Measurements from ENCODE around the gene SMIM35. TPM values are rescaled to one million over a fixed set of nuclear protein-coding genes. Genes with fewer than 3 reads are reported as not detected.

SMIM35 gene
- total and polyA plus RNA-seq, 4 experiments from 2014 or later: 0.21 to 0.76 (median 0.50) TPM

DNA sequence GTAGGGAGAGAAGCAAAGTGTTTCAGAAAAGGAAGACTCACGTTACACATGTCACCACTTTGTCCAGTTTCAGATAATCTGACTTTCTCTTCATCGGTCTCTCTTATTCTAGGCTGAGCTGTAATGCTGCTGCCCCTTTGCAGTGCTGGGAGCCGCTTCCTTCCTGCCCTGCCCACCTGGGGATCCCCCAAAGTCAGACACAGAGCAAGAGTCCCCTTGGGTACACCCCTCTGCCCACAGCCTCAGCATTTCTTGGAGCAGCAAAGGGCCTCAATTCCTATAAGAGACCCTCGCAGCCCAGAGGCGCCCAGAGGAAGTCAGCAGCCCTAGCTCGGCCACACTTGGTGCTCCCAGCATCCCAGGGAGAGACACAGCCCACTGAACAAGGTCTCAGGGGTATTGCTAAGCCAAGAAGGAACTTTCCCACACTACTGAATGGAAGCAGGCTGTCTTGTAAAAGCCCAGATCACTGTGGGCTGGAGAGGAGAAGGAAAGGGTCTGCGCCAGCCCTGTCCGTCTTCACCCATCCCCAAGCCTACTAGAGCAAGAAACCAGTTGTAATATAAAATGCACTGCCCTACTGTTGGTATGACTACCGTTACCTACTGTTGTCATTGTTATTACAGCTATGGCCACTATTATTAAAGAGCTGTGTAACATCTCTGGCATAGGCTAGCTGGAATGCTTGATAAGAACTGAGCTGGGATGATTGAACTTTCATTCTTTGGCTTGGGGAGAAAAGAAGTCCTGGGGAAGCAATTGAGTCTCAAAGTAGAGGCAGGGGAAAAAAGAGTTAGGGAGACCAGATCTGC is 31.2 kb upstream of the SMIM35 start:
- no peak overlapping the region for H3K4me3 ChIP-seq (ENCODE audit: low read length in 2 of 2)
- no peak overlapping the region for H3K27ac ChIP-seq (ENCODE audit: low read depth, low read length)
- H3K27ac Mint-ChIP-seq: peak overlapping the region in 1 of 7 donors; percentile 79
- peaks cover 12 to 21% of the 10 kb centered on the region in 2 donors for H3K27me3 Mint-ChIP-seq
- H3K4me3 Mint-ChIP-seq: peak overlapping the region in 1 of 8 donors; percentile 7
- no peaks in the 10 kb centered on the region for H3K9me3 Mint-ChIP-seq
- POLR2A ChIA-PET (ENCODE audit: partially characterized antibody): no interaction called here
- CTCF ChIA-PET (ENCODE audit: partially characterized antibody): interaction anchor here (1.1 kb wide), 1 partner anchor 692 kb away, joined by 3 read pairs; no protein-coding TSS in a partner anchor
- no peaks in the 10 kb centered on the region for H3K9me3 ChIP-seq (ENCODE audit: control insufficient read depth in 1 of 2, low read length in 2 of 2)
- peak in 1 of 5 donors; percentile 8 for DNase-seq
- H3K36me3 ChIP-seq (ENCODE audit: insufficient read depth, low read length): no peaks in the 10 kb centered on the region
- intact Hi-C loops (cut with micrococcal nuclease): no loop called here
- no peaks in the 10 kb centered on the region for H3K36me3 Mint-ChIP-seq
- H3K4me1 Mint-ChIP-seq: peaks cover 4 to 17% (median 11%) of the 10 kb centered on the region in 4 donors
- H3K4me1 ChIP-seq (ENCODE audit: insufficient read depth, low read length): peaks cover 4% of the 10 kb centered on the region
- peaks cover 5% of the 10 kb centered on the region for H3K27me3 ChIP-seq (ENCODE audit: insufficient read depth, low read length)

DNA sequence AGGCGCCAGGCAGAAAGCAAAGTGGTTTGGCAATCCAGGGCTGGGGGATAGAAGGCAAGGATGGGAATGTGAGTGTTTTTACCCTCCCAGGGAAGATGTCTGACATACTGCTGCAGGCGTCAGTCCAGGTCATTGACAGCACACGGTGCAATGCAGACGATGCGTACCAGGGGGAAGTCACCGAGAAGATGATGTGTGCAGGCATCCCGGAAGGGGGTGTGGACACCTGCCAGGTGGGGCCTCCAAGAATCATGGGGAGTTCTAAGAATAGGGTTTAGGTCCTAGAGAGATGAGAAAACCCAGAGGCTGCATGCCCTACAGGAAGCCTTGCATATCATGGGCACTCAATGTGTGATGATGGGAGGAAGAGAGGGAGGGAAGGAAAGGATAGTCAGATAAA is 28.3 kb upstream of the SMIM35 start:
- H3K4me3 Mint-ChIP-seq: no peak overlapping the region
- H3K4me1 Mint-ChIP-seq: peaks cover 4 to 17% (median 11%) of the 10 kb centered on the region in 4 donors
- H3K27me3 ChIP-seq (ENCODE audit: insufficient read depth, low read length): peaks cover 5% of the 10 kb centered on the region
- no peaks in the 10 kb centered on the region for H3K36me3 Mint-ChIP-seq
- peak overlapping the region in 2 of 7 donors; percentile 22 to 80 for H3K27ac Mint-ChIP-seq
- no peak overlapping the region for H3K27ac ChIP-seq (ENCODE audit: low read depth, low read length)
- ChIA-PET POLR2A (ENCODE audit: partially characterized antibody) (no interaction called here), CTCF (ENCODE audit: partially characterized antibody) (no interaction called here)
- intact Hi-C loops (cut with micrococcal nuclease): no loop called here
- H3K27me3 Mint-ChIP-seq: peaks cover 12 to 19% of the 10 kb centered on the region in 2 donors
- peaks cover 4% of the 10 kb centered on the region for H3K4me1 ChIP-seq (ENCODE audit: insufficient read depth, low read length)
- H3K36me3 ChIP-seq (ENCODE audit: insufficient read depth, low read length): no peaks in the 10 kb centered on the region
- DNase-seq: no peak
- H3K9me3 Mint-ChIP-seq: no peaks in the 10 kb centered on the region
- H3K9me3 ChIP-seq (ENCODE audit: control insufficient read depth in 1 of 2, low read length in 2 of 2): no peaks in the 10 kb centered on the region
- H3K4me3 ChIP-seq (ENCODE audit: low read length in 2 of 2): no peak overlapping the region

DNA sequence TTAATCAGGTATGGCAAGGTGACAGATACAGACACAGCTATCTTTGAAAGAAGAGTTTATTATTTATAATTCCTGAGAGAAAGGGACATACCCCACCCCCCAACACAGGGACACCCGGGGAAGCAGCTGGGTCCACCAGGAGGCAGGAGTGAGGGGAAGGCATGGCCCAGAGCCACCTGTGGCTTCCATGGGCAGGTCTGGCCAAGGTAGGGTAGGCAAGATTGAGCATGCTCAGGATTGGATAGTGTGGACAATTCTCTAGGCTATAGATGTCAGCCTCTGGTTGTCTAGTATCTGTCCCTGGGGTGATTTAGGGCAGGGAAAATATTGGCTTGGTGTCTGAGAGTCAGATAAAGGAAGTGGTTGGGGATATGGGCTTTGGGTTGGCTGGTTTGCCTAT is 27.5 kb upstream of the SMIM35 start:
- Mint-ChIP-seq H3K27me3 (peaks cover 12 to 16% of the 10 kb centered on the region in 2 donors), H3K36me3 (no peaks in the 10 kb centered on the region), H3K9me3 (no peaks in the 10 kb centered on the region), H3K4me1 (peaks cover 4 to 17% (median 11%) of the 10 kb centered on the region in 4 donors), H3K4me3 (no peak overlapping the region), H3K27ac (peak overlapping the region in 1 of 7 donors; percentile 13)
- intact Hi-C loops (cut with micrococcal nuclease): no loop called here
- H3K27ac ChIP-seq (ENCODE audit: low read depth, low read length): no peak overlapping the region
- CTCF ChIA-PET (ENCODE audit: partially characterized antibody): interaction anchor here (1.0 kb wide), 1 partner anchor 17 kb away, joined by 3 read pairs; no protein-coding TSS in a partner anchor
- H3K27me3 ChIP-seq (ENCODE audit: insufficient read depth, low read length): peaks cover 5% of the 10 kb centered on the region
- no peak for DNase-seq
- H3K9me3 ChIP-seq (ENCODE audit: control insufficient read depth in 1 of 2, low read length in 2 of 2): no peaks in the 10 kb centered on the region
- POLR2A ChIA-PET (ENCODE audit: partially characterized antibody): no interaction called here
- peaks cover 4% of the 10 kb centered on the region for H3K4me1 ChIP-seq (ENCODE audit: insufficient read depth, low read length)
- no peaks in the 10 kb centered on the region for H3K36me3 ChIP-seq (ENCODE audit: insufficient read depth, low read length)
- no peak overlapping the region for H3K4me3 ChIP-seq (ENCODE audit: low read length in 2 of 2)

DNA sequence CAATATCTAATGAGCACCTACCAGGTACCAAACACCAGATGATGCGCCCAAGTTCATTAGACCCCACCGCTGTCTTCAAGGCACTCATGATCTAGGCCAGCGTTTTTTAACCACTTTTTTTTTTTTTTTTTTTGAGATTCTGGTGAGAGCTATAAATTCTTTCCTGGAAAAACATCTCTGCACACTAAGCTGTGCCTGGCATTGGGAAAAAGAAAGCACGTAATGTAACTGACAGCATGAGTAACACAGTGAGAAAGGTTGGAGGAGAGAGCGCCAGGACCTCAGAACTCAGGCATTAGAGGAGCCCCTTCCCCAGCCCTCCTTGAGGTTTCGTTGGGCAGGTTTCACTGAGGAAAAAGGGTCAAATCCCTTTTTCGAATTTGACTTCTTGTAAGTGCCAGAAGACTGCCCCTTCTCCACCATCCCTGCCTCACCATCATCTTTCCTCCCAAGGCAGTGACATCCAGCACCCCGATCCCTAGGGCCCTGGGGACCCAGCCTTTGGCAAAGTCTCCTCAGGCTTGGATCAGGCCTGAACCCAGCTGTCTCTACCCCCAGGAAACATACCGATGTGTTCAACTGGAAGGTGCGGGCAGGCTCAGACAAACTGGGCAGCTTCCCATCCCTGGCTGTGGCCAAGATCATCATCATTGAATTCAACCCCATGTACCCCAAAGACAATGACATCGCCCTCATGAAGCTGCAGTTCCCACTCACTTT is 26.1 kb upstream of the SMIM35 start:
- POLR2A ChIA-PET (ENCODE audit: partially characterized antibody): no interaction called here
- peaks cover 5% of the 10 kb centered on the region for H3K27me3 ChIP-seq (ENCODE audit: insufficient read depth, low read length)
- DNase-seq: no peak
- Mint-ChIP-seq H3K4me1 (peaks cover 4 to 17% (median 10%) of the 10 kb centered on the region in 4 donors), H3K4me3 (no peak overlapping the region), H3K27ac (peak overlapping the region in 1 of 7 donors; percentile 16), H3K27me3 (peaks cover 9 to 10% of the 10 kb centered on the region in 2 donors), H3K9me3 (no peaks in the 10 kb centered on the region), H3K36me3 (no peaks in the 10 kb centered on the region)
- intact Hi-C loops (cut with micrococcal nuclease): no loop called here
- CTCF ChIA-PET (ENCODE audit: partially characterized antibody): interaction anchor here (0.7 to 1.0 kb wide), 2 partner anchors 59 to 254 kb away, joined by 3 to 5 read pairs; no protein-coding TSS in a partner anchor
- H3K4me3 ChIP-seq (ENCODE audit: low read length in 2 of 2): no peak overlapping the region
- no peak overlapping the region for H3K27ac ChIP-seq (ENCODE audit: low read depth, low read length)
- no peaks in the 10 kb centered on the region for H3K36me3 ChIP-seq (ENCODE audit: insufficient read depth, low read length)
- peaks cover 4% of the 10 kb centered on the region for H3K4me1 ChIP-seq (ENCODE audit: insufficient read depth, low read length)
- H3K9me3 ChIP-seq (ENCODE audit: control insufficient read depth in 1 of 2, low read length in 2 of 2): no peaks in the 10 kb centered on the region

DNA sequence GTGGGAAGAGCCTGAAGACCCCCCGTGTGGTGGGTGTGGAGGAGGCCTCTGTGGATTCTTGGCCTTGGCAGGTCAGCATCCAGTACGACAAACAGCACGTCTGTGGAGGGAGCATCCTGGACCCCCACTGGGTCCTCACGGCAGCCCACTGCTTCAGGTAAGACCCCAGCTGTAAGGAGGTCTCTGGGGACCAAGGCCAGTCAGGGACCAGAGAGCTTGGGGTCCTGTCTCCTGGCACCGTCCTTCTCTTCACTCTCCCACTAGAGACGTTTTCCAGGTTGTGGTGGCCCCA is 24.9 kb upstream of the SMIM35 start:
- Mint-ChIP-seq H3K27ac (no peak overlapping the region), H3K4me3 (no peak overlapping the region), H3K4me1 (peaks cover 4 to 12% (median 8%) of the 10 kb centered on the region in 4 donors), H3K9me3 (no peaks in the 10 kb centered on the region), H3K36me3 (no peaks in the 10 kb centered on the region), H3K27me3 (peaks cover 8 to 9% of the 10 kb centered on the region in 2 donors)
- Histone ChIP-seq H3K27ac (ENCODE audit: low read depth, low read length) (no peak overlapping the region), H3K4me3 (ENCODE audit: low read length in 2 of 2) (no peak overlapping the region), H3K4me1 (ENCODE audit: insufficient read depth, low read length) (no peaks in the 10 kb centered on the region), H3K9me3 (ENCODE audit: control insufficient read depth in 1 of 2, low read length in 2 of 2) (no peaks in the 10 kb centered on the region), H3K27me3 (ENCODE audit: insufficient read depth, low read length) (peaks cover 5% of the 10 kb centered on the region), H3K36me3 (ENCODE audit: insufficient read depth, low read length) (no peaks in the 10 kb centered on the region)
- intact Hi-C loops (cut with micrococcal nuclease): no loop called here
- CTCF ChIA-PET (ENCODE audit: partially characterized antibody): interaction anchor here (0.8 kb wide), 1 partner anchor 226 kb away, joined by 3 read pairs; no protein-coding TSS in a partner anchor
- no peak for DNase-seq
- POLR2A ChIA-PET (ENCODE audit: partially characterized antibody): no interaction called here

DNA sequence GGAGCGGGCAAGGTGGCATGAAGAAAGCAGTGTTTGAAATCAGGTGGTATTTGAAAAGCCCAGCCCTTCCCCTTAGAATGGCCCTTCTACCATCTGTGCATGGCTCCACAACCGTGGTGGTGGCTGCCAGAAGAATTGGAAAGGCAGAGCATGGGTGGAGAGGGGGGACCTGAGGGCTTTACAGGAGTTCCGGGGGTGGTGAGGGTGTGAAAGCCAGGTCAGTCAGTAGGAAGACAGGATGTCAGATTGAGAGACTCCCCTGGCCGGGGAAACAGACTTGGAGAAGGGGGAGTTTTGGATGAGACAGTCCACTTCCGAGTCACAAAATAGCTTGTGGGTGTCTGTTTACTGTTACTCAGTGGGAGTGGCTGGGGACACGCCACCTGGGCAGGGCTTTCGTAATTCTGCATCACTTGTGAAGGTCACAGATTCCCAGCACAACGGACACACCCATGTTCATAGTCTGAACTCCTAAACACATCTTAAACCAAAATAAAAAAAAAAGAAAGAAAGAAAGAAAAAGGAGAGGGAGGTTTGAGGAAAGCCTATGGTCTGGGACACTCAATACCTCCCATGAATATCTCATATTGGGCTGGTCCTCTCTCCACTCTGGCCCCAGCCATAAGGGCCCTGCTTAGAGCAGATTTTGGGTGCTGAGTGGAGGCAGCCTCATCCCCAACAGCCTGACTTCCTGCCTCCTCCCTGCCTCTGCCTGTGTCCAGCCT is 24.4 kb upstream of the SMIM35 start:
- Mint-ChIP-seq H3K36me3 (no peaks in the 10 kb centered on the region), H3K27me3 (peaks cover 6 to 7% of the 10 kb centered on the region in 2 donors), H3K9me3 (no peaks in the 10 kb centered on the region), H3K27ac (no peak overlapping the region), H3K4me1 (peaks cover 4 to 12% (median 8%) of the 10 kb centered on the region in 4 donors), H3K4me3 (no peak overlapping the region)
- H3K9me3 ChIP-seq (ENCODE audit: control insufficient read depth in 1 of 2, low read length in 2 of 2): no peaks in the 10 kb centered on the region
- intact Hi-C loops (cut with micrococcal nuclease): no loop called here
- no peaks in the 10 kb centered on the region for H3K4me1 ChIP-seq (ENCODE audit: insufficient read depth, low read length)
- H3K4me3 ChIP-seq (ENCODE audit: low read length in 2 of 2): no peak overlapping the region
- no peak for DNase-seq
- peaks cover 2% of the 10 kb centered on the region for H3K27me3 ChIP-seq (ENCODE audit: insufficient read depth, low read length)
- no peak overlapping the region for H3K27ac ChIP-seq (ENCODE audit: low read depth, low read length)
- POLR2A ChIA-PET (ENCODE audit: partially characterized antibody): no interaction called here
- no peaks in the 10 kb centered on the region for H3K36me3 ChIP-seq (ENCODE audit: insufficient read depth, low read length)
- CTCF ChIA-PET (ENCODE audit: partially characterized antibody): interaction anchor here (0.8 kb wide), 1 partner anchor 225 kb away, joined by 3 read pairs; no protein-coding TSS in a partner anchor

DNA sequence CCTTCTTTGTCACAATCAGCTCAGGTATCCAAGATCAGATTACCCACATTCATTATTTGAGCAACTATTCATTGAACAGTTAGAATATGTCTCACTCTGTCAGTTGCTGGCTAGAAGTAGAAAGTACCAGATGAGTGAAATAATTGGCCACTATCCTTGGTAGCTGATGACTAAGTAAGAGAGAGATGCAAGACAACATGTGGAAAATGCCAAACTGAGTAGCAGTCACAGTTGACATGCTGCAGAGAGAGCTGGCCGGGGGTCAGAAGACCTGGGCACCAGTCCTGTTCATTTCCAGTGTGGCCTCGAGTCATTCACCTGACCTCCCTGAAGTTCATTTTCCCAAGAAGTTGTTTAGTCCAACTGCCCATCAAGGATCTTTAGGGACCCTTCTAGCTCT is 22.5 kb upstream of the SMIM35 start:
- no peaks in the 10 kb centered on the region for H3K9me3 ChIP-seq (ENCODE audit: control insufficient read depth in 1 of 2, low read length in 2 of 2)
- intact Hi-C loops (cut with micrococcal nuclease): no loop called here
- ChIA-PET CTCF (ENCODE audit: partially characterized antibody) (no interaction called here), POLR2A (ENCODE audit: partially characterized antibody) (no interaction called here)
- H3K27ac ChIP-seq (ENCODE audit: low read depth, low read length): no peak overlapping the region
- DNase-seq: no peak
- Mint-ChIP-seq H3K27ac (no peak overlapping the region), H3K4me1 (peaks cover 0 to 2% (median under 1%) of the 10 kb centered on the region in 4 donors), H3K4me3 (no peak overlapping the region), H3K27me3 (peaks cover 0 to 6% of the 10 kb centered on the region in 2 donors), H3K36me3 (no peaks in the 10 kb centered on the region), H3K9me3 (no peaks in the 10 kb centered on the region)
- H3K27me3 ChIP-seq (ENCODE audit: insufficient read depth, low read length): no peaks in the 10 kb centered on the region
- no peaks in the 10 kb centered on the region for H3K36me3 ChIP-seq (ENCODE audit: insufficient read depth, low read length)
- no peaks in the 10 kb centered on the region for H3K4me1 ChIP-seq (ENCODE audit: insufficient read depth, low read length)
- H3K4me3 ChIP-seq (ENCODE audit: low read length in 2 of 2): no peak overlapping the region
